IPS-20b (cell line): ENCODE data around the gene TTN.

Experiments
- H3K27ac ChIP-seq: one replicate; pipeline ENCODE4 v1.5.1; 2013; ENCODE audit warnings: low read length
- H3K27me3 ChIP-seq: 2 replicates; pipeline ENCODE4 v1.6.1; 2013; ENCODE audit warnings: mild to moderate bottlenecking, low read length, inconsistent platforms; ENCODE audit not compliant: insufficient read depth
- H3K36me3 ChIP-seq: 2 replicates; pipeline ENCODE4 v1.6.1; 2013; ENCODE audit warnings: low read depth, mild to moderate bottlenecking, inconsistent platforms, low read length, moderate library complexity; ENCODE audit not compliant: insufficient read depth
- H3K4me1 ChIP-seq: 2 replicates; pipeline ENCODE4 v1.6.1; 2013; ENCODE audit warnings: mild to moderate bottlenecking, control low read depth, inconsistent platforms, low read length, moderate library complexity; ENCODE audit not compliant: insufficient read depth
- H3K4me3 ChIP-seq: 2 replicates; pipeline ENCODE4 v1.5.1; 2013; ENCODE audit warnings: mild to moderate bottlenecking, low read length, inconsistent platforms
- H3K9ac ChIP-seq: 2 replicates; pipeline ENCODE4 v1.6.1; 2013; ENCODE audit warnings: low read depth, mild to moderate bottlenecking, inconsistent platforms, low read length, moderate library complexity
- H3K9me3 ChIP-seq: 2 replicates; pipeline ENCODE4 v1.6.1; 2013; ENCODE audit warnings: mild to moderate bottlenecking, low read depth, low read length, inconsistent platforms; ENCODE audit not compliant: insufficient read depth

Gene TTN

DNA sequence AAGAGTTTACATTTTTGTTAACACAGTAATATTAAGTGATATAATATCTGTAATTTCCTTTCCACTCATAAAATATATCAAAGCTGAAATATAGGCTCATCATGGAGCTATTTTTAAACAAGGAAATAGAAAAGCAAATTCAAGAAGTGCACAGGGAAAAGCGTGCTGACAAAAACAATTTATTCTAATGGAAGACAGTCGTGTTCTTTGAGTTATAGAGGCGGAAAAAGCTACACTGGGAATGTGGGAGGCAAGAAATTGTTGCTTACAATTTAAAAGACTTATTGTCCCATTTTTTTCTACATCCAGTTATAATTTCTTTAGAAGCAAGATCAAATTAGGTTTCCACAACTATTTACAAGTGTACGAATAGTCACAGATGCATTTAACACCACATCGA is 3.2 kb upstream of the TTN start:
- H3K4me3 ChIP-seq = no peak overlapping the region
- H3K27ac ChIP-seq = no peak overlapping the region
- no peaks in the 10 kb centered on the region for H3K36me3 ChIP-seq
- H3K9me3 ChIP-seq = no peaks in the 10 kb centered on the region
- no peak overlapping the region for H3K9ac ChIP-seq
- H3K27me3 ChIP-seq = no peaks in the 10 kb centered on the region
- H3K4me1 ChIP-seq = no peaks in the 10 kb centered on the region

DNA sequence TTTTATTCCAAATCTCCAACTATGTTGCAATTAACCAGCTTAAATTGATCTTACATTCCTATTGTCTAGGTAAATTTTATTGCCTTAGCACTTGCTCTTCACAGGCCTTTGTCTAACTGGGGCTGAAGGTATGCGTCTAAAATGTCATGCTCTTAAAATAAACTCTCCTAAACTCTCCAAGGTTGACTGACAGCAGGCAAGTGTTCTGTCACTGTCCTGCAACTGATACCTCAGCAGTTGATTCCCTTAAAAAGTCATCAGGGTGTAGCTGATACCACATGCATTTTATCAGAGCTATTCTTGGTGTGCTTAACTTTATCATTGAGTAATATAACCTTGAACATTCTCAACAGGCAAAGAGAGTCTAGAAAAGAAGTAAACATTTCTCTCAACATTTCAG is 680 bp downstream of the TTN start:
- H3K4me3 ChIP-seq = no peak overlapping the region
- H3K36me3 ChIP-seq = no peaks in the 10 kb centered on the region
- H3K4me1 ChIP-seq = no peaks in the 10 kb centered on the region
- H3K9me3 ChIP-seq = no peaks in the 10 kb centered on the region
- no peaks in the 10 kb centered on the region for H3K27me3 ChIP-seq
- H3K27ac ChIP-seq = no peak overlapping the region
- H3K9ac ChIP-seq = no peak overlapping the region

DNA sequence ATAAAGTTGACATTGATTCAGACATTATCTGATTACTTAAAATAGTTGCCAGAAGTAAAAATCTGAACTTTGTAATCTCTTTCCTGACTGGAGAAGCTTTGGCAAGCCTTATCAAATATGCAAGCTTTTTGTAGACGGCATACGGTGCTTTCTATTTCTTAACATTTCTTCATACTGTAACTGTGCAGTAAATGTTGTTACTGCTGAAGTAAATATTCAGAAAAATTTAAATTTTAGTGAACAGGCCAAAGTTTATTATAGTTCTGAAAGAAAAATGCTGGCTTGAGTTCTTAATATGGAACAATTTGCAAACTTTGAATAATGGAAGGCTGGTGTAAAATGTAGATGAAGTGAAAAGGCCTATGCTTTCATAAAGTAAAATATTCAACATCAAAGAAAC is 1.8 kb downstream of the TTN start:
- H3K27ac ChIP-seq = no peak overlapping the region
- no peaks in the 10 kb centered on the region for H3K9me3 ChIP-seq
- no peaks in the 10 kb centered on the region for H3K27me3 ChIP-seq
- H3K9ac ChIP-seq = no peak overlapping the region
- no peaks in the 10 kb centered on the region for H3K4me1 ChIP-seq
- H3K4me3 ChIP-seq = no peak overlapping the region
- H3K36me3 ChIP-seq = no peaks in the 10 kb centered on the region

DNA sequence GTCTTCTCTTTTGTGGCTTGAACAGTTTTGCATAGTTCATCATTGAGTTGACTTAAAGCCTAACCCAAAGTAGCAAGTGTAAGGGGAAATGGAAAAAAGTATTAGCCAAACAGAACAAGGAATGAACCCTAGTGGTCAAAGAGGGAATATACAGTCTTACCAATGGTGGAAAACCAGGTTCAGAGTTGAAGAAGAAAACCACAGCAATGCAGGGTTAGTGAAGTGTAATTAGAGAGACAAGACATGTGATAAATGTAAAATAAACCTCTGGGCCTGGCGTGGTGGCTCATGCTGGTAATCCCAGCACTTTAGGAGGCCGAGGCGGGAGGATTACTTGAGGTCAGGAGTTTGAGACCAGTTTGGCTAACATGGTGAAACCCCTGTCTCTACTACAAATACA is 2.4 kb downstream of the TTN start:
- H3K27me3 ChIP-seq = no peaks in the 10 kb centered on the region
- no peak overlapping the region for H3K4me3 ChIP-seq
- H3K36me3 ChIP-seq = no peaks in the 10 kb centered on the region
- no peaks in the 10 kb centered on the region for H3K4me1 ChIP-seq
- no peak overlapping the region for H3K27ac ChIP-seq
- H3K9me3 ChIP-seq = no peaks in the 10 kb centered on the region
- H3K9ac ChIP-seq = no peak overlapping the region

DNA sequence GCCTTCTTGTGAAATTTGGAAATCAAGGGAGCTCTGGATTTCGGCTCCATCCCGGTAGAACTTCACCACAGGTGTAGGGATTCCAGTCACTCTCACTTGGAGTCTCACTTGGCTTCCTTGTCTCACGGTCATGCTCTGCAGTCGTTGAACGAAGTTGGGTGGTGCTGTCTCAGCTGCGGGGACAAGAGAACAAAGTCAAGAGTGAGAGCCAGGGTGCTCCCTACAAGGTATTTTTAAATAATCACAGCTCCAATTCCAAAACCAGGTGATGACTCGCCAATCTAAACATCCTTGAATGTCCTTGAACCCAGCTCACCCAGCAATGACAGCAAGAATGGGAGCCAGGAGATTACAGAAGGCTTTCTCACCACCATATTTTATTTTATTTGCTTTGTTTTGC is 6.7 kb downstream of the TTN start:
- Histone ChIP-seq H3K4me3 (no peak overlapping the region), H3K36me3 (no peaks in the 10 kb centered on the region), H3K9ac (no peak overlapping the region), H3K27me3 (no peaks in the 10 kb centered on the region), H3K4me1 (no peaks in the 10 kb centered on the region; the same call in 1 of the 2 replicates), H3K9me3 (no peaks in the 10 kb centered on the region), H3K27ac (no peak overlapping the region)

DNA sequence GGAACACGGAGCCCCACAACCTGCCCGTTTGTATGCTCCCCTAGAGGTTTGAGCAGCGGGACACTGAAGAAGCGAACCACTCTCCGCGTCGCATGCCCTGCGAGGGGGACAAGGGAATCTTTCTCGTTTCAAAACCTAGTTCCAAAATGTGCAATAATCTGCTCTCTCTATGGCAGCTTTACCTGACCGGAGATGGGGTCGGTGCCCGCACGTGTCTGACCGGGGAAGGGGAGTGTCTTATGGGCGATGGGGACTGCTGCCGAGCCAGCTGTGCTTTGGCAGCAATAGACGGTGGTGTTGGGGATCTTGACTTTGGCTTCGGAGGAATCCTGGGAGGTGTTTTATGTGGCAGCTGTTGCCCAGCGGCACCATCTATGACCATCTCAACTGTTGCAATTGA is 7.9 kb downstream of the TTN start:
- Histone ChIP-seq H3K4me1 (no peaks in the 10 kb centered on the region; the same call in 1 of the 2 replicates), H3K27me3 (no peaks in the 10 kb centered on the region), H3K4me3 (no peak overlapping the region), H3K9me3 (no peaks in the 10 kb centered on the region), H3K9ac (no peak overlapping the region), H3K36me3 (no peaks in the 10 kb centered on the region), H3K27ac (no peak overlapping the region)

DNA sequence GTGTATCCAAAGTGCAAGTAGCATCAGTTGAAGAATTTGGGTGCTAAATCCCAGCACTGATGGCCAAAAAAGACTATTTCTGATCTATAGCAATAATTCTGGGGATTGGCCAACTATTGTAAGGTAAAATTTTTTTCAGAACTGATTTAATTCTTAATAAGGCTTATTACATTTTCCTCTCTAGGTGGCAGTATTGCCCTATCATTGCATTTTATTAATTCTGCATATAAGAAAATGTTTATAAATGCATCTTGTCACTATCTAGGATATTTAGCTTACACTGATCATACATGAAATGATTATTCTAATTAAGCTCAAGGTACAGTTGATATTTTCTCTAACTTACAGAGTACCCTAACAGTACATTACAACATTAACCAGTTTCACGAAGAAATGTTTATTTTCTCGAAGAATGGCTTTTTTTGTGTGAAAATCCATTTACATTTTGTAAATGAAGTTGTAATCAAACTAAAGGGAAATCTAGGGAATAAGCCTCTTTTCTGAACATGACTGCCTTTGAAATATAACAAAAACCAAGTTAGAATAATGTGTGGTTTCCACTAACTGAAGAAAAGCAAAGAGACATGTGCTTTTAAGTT is 11.0 kb downstream of the TTN start:
- Histone ChIP-seq H3K27ac (no peak overlapping the region), H3K9ac (no peak overlapping the region), H3K4me1 (no peaks in the 10 kb centered on the region; the same call in 1 of the 2 replicates), H3K36me3 (no peaks in the 10 kb centered on the region), H3K27me3 (no peaks in the 10 kb centered on the region), H3K4me3 (no peak overlapping the region), H3K9me3 (no peaks in the 10 kb centered on the region)

DNA sequence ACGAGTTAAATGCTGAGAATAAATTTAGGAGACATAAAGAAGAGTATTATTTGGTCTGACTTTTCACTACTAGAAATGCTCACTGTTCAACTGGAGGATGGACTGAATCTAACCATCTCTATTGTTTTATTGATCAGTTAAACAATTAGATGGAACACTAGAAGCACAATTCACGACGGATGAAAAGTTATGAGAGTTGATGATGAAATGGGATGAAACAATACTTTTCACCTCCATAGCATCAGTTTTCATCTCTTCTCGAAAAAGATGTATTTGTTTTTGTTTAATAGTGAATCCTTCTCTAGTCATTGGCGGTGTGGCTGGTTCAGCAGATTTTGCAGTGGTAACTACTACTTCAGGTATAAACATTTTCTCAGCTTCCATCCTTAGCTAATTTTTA is 19.3 kb downstream of the TTN start:
- Histone ChIP-seq H3K9ac (no peak overlapping the region), H3K27ac (no peak overlapping the region), H3K27me3 (no peaks in the 10 kb centered on the region), H3K36me3 (no peaks in the 10 kb centered on the region), H3K9me3 (no peaks in the 10 kb centered on the region), H3K4me3 (no peak overlapping the region), H3K4me1 (peaks cover 7% of the 10 kb centered on the region; the same call in 1 of the 2 replicates)

DNA sequence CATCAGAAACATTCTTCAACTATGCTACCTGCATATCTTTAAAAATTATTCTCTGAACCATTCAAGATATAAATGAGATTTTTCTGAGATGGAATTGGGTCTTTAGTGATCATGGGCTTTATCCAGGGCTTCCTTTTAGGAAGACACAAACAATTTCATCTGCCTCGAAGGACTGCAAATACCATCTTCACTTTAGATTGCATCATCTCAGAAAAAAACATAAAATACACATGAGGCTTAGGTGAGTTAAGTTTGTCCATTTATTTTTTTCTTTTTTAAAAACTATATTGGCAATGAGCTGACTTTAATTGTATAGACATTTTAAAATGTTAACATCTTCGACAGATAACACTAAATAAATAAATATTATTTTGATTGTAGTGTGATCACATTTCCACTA is 20.1 kb downstream of the TTN start:
- H3K9ac ChIP-seq = no peak overlapping the region
- H3K27me3 ChIP-seq = no peaks in the 10 kb centered on the region
- H3K4me1 ChIP-seq = peaks cover 7% of the 10 kb centered on the region; the same call in 1 of the 2 replicates
- no peak overlapping the region for H3K27ac ChIP-seq
- no peak overlapping the region for H3K4me3 ChIP-seq
- no peaks in the 10 kb centered on the region for H3K36me3 ChIP-seq
- no peaks in the 10 kb centered on the region for H3K9me3 ChIP-seq

DNA sequence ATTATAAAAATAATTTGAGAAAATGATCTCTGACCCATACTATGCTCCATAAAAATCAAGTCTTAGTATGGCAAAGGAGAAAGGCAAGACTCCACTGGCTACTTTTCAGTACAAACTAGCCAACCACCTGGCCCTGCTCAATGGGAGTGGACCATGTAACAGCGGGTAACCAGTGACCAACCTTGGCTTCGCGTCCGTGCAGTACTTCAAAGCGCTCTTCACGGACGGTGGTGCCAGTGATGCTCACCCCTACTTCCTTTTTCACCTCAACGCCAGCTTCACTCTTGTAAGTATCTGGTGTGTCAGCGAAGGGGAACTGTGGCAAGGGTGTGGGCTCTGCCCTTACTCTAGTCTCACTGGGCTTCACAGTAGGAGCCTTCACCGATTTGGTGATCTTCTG is 23.3 kb downstream of the TTN start:
- H3K36me3 ChIP-seq = no peaks in the 10 kb centered on the region
- H3K9ac ChIP-seq = no peak overlapping the region
- no peak overlapping the region for H3K4me3 ChIP-seq
- H3K27ac ChIP-seq = no peak overlapping the region
- H3K4me1 ChIP-seq = no peaks in the 10 kb centered on the region
- no peaks in the 10 kb centered on the region for H3K9me3 ChIP-seq
- no peaks in the 10 kb centered on the region for H3K27me3 ChIP-seq

DNA sequence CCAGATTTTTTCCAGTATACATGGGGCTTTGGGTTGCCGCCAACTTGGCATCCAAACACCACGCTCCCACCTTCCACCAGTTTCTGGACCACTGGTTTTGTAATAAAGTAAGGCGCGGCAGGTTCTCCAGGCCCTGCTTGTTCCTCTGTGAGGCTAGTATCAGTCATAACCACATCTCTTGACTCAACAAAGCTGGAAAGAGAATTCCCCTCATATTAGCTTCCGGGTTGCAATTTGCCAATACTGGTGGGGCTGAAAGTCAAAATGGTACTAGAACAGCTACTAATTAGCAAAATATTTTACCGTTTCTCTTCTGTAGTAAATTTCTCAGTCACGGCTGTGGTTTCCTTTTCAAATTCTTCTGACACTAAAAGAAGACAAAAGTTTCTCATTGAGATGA is 25.0 kb downstream of the TTN start:
- H3K9ac ChIP-seq = no peak overlapping the region
- no peaks in the 10 kb centered on the region for H3K9me3 ChIP-seq
- H3K4me1 ChIP-seq = no peaks in the 10 kb centered on the region
- no peak overlapping the region for H3K4me3 ChIP-seq
- no peaks in the 10 kb centered on the region for H3K36me3 ChIP-seq
- H3K27me3 ChIP-seq = no peaks in the 10 kb centered on the region
- no peak overlapping the region for H3K27ac ChIP-seq

DNA sequence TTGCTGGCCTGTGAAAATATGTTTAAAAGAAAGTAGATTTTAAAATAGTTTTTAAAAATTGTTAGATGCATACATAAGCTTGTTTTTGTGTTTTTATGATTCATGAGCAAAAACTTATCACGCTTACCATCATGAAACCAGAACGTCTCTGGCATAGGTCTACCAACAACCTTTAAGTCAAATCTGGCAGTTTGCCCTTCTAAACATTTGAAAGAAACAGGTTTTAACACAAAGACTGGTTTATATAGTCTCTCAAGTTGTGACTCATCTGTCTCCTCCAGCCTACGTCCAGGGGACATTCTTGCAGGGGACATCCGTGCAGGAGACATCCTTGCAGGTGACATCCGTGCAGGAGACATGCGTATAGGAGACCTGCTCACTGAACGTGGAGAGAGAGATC is 29.6 kb downstream of the TTN start:
- H3K27ac ChIP-seq = no peak overlapping the region
- no peak overlapping the region for H3K4me3 ChIP-seq
- H3K4me1 ChIP-seq = no peaks in the 10 kb centered on the region
- no peaks in the 10 kb centered on the region for H3K27me3 ChIP-seq
- H3K9ac ChIP-seq = no peak overlapping the region
- no peaks in the 10 kb centered on the region for H3K36me3 ChIP-seq
- H3K9me3 ChIP-seq = no peaks in the 10 kb centered on the region
